Mucosa of stomach (tissue), 1 donor: Measurements from ENCODE around the gene CELA2B.
"Not testable (repeated sequence)": the region's sequence is repeated elsewhere in the genome, so short reads cannot be mapped to it uniquely, and the experiment has no call there.

Experiments
- H3K27me3 ChIP-seq: one replicate; pipeline ENCODE4 v1.7.0; 2013; ENCODE audit warnings: mild to moderate bottlenecking, low read length; ENCODE audit not compliant: control insufficient read depth, insufficient read depth
- H3K36me3 ChIP-seq: one replicate; pipeline ENCODE4 v1.7.0; 2013; ENCODE audit warnings: low read length; ENCODE audit not compliant: control insufficient read depth, insufficient read depth
- H3K4me1 ChIP-seq: one replicate; pipeline ENCODE4 v1.7.0; 2013; ENCODE audit warnings: mild to moderate bottlenecking, low read length; ENCODE audit not compliant: control insufficient read depth, insufficient read depth
- H3K4me3 ChIP-seq: one replicate; pipeline ENCODE4 v1.7.0; 2013; ENCODE audit warnings: low read length
- H3K9ac ChIP-seq: one replicate; pipeline ENCODE4 v1.7.0; 2013; ENCODE audit warnings: mild to moderate bottlenecking, low read length, moderate library complexity
- H3K9me3 ChIP-seq: one replicate; pipeline ENCODE4 v1.7.0; 2013; ENCODE audit warnings: mild to moderate bottlenecking, low read length, moderate library complexity; ENCODE audit not compliant: control insufficient read depth
- donor health status: Pancreatic carcinoma.

Gene CELA2B

DNA sequence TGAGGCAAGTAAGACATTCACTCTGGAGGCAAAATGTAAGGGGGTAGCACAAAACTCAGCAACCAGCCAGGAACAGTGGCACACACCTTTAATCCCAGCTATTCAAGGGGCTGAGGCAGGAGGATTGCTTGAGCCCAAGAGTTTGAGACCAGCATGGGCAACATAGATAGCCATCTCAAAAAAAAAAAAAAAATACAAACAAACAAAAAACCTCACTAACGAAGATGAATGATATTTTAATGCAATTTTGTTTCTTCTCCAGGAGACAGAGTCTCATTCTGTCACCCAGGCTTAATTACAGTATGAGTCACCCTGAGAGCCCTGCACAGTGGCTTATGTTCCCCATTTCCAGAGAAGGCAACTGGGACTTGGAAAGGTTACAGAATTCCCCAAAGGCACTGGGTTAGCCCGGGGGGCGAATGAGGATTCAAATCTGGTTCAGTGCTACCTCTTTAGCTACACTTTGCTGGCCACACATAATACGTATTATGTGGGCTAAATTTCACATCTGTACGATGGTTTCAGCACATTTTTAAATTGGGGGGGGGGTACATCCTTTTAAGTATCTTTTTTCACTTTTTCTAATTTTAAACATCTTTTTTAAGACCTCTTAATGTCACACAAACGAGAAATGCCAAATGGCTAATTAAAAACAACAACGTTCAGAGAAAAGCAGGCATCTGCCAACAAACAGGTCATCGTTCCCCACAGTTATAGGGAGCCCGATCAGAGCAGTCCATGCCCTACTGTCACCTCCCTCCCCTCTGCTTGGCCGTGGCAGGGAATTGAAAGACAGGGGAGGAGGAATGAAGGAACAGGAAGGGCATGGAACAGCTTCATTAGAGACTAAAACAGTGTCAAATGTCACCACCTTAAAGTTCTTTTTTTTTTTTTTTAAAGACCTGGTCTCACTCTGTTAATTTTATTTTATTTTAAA, 15.9 kb upstream of the CELA2B start:
- peaks cover 6% of the 10 kb centered on the region for H3K4me1 ChIP-seq
- H3K9ac ChIP-seq: no peak overlapping the region
- H3K4me3 ChIP-seq: no peak overlapping the region
- H3K36me3 ChIP-seq: no peaks in the 10 kb centered on the region
- no peaks in the 10 kb centered on the region for H3K9me3 ChIP-seq
- no peaks in the 10 kb centered on the region for H3K27me3 ChIP-seq

DNA sequence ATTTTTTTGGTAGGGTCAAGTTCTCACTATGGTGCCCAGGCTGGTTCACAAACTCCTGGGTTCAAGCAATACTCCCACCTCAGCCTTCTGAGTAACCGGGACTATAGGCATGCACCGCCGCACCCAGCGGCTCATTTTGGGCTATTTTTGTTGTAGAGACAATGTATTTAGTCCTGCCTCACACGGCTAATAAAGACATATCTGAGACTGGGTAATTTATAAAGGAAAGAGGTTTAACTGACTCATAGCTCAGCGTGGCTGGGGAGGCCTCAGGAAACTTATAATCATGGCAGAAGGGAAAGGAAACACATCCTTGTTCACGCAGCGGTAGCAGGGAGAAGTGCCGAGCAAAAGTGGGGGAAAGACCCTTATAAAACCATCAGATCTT, 15.2 kb upstream of the CELA2B start:
- no peaks in the 10 kb centered on the region for H3K36me3 ChIP-seq
- peaks cover 6% of the 10 kb centered on the region for H3K4me1 ChIP-seq
- H3K27me3 ChIP-seq: no peaks in the 10 kb centered on the region
- H3K4me3 ChIP-seq: no peak overlapping the region
- H3K9ac ChIP-seq: no peak overlapping the region
- H3K9me3 ChIP-seq: no peaks in the 10 kb centered on the region

DNA sequence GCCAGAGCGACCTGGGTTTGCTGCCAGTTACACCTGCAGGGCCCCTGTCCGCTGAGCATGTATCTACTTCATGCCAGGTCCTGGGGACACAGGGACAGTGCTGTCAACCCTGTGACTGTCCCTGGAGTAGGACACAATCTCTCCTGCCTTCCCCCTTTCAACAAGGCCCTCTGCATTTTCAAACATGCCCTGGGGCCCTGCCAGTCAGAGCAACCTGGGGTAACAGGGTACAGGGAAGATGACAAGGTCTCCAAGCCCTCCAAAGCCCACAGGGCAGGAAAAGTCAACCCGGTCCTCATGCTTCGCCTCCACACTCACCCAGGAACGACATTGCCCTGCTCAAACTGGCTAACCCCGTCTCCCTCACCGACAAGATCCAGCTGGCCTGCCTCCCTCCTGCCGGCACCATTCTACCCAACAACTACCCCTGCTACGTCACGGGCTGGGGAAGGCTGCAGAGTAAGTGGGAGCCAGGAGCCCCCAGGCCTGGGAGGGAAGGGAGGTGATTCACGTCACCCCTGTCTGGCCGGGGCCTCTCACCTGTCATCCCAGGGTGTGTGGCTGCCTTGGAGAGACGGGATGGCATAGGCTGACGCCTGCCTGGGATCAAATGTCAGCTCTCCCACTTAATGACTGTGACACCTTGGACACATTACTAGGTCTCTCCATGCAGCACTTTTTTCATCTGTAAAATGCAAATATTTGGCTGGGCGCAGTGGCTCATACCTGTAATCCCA, 12.7 kb upstream of the CELA2B start:
- not testable (repeated sequence) for H3K27me3 ChIP-seq, H3K9me3 ChIP-seq, H3K36me3 ChIP-seq, H3K4me1 ChIP-seq, H3K4me3 ChIP-seq, H3K9ac ChIP-seq

DNA sequence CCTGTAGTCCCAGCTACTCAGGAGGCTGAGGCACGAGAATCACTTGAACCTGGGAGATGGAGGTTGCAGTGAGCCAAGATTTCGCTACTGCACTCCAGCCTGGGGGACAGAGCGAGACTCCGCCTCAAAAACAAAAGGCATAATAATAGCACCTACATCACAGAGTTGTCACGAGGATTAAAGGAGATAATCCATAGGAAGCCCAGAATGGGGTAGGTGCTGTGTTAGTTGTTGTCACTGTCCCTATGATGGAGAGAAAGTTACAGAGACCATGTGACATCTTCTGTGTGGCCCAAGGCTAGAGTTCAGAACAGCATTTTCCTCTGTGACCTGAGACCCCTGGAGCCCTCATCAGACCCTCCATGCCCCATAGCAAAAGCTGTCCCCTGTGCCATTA, 12.0 kb upstream of the CELA2B start:
- not testable (repeated sequence) for H3K27me3 ChIP-seq, H3K4me1 ChIP-seq, H3K9me3 ChIP-seq, H3K4me3 ChIP-seq, H3K36me3 ChIP-seq, H3K9ac ChIP-seq

DNA sequence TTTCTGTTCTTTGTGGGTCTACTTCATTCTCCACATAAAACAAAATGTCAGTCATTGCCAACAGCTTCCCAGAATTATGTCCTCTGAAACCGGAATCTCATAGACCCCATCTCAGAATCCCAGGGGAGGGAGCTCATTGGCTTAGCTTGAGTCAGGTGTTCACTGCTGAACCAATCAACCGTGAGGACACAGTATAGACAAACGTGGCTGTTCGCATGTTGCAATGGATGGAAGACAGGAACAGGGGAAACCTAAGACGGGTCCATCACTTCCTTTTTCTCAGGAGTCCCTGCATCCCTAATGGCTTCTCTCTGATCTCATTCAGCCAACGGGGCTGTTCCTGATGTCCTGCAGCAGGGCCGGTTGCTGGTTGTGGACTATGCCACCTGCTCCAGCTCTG, 10.2 kb upstream of the CELA2B start:
- no peaks in the 10 kb centered on the region for H3K4me1 ChIP-seq
- no peak overlapping the region for H3K4me3 ChIP-seq
- H3K9ac ChIP-seq: no peak overlapping the region

DNA sequence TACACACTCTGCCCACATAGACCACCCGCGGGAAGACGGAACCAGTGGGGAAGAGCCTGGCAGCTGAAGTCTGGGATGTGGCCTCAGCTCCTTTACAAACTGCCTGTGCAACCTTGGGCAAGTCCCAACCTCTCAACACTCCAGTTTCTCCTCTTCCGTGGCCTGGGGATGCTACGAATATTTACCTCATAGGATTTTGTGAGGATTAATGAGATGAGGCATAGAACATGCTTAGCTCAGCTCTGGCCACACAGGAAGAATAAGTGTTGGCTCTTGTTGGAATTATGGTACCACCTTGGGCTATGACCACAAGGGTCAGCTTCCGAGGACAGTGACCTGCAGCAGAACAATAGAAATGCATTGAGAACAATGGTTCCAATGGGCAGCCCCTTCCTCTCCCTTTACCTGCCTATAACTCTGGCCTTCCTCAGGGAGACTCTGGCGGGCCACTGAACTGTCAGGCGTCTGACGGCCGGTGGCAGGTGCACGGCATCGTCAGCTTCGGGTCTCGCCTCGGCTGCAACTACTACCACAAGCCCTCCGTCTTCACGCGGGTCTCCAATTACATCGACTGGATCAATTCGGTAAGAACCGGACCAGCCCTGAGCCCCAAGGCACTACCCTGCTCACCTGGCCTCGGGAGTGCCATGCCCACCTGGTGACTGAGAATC, 8.8 kb upstream of the CELA2B start:
- H3K27me3 ChIP-seq, H3K4me1 ChIP-seq, H3K36me3 ChIP-seq: not testable (repeated sequence)

More for the DNA sequence above, 10.2 kb upstream of the CELA2B start:
- Histone ChIP-seq H3K9me3 (no peaks in the 10 kb centered on the region), H3K27me3 (no peaks in the 10 kb centered on the region), H3K36me3 (no peaks in the 10 kb centered on the region)

DNA sequence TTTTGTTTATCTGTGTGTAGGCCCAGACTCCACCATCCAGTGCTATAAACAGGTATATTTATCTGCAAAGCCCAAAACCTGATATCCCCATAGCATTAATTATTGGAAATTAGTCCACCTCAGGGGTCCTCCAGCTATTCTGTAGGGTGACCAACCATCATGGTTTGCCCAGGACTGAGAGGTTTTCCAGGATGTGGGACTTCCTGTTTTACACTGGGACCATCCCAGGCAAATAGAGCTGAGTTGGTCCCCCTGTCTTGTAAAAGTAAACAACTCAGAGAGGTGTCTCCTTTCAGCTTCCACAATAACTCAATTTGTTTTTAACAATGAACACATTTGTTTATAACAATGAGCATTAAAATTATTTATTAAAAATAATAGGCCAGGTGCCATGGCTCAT, 7.8 kb upstream of the CELA2B start:
- H3K4me3 ChIP-seq: no peak overlapping the region
- no peaks in the 10 kb centered on the region for H3K4me1 ChIP-seq
- no peaks in the 10 kb centered on the region for H3K9me3 ChIP-seq
- H3K9ac ChIP-seq: no peak overlapping the region
- no peaks in the 10 kb centered on the region for H3K36me3 ChIP-seq
- no peaks in the 10 kb centered on the region for H3K27me3 ChIP-seq

More for the DNA sequence above, 8.8 kb upstream of the CELA2B start:
- not testable (repeated sequence) for H3K9ac ChIP-seq, H3K4me3 ChIP-seq, H3K9me3 ChIP-seq

DNA sequence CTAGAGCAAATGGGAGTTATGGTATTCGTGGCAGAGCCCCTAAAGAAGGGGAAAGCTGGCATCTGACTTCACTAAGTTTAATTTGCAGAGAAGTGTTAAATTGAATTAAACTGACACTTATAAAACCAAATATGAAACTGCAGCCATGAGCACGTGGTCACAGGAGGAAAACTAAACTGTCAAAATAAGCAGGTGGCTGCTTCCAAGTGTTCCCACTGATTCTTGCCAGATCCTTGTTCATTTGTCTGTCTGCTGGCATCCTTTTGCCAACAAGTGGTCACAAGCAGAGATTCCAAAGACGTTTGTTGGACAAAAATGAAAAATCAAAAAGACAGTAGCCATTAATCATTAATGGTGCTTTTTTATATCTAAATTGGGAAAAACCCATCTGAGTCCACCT, 6.5 kb upstream of the CELA2B start:
- Histone ChIP-seq H3K36me3 (no peaks in the 10 kb centered on the region), H3K9ac (no peak overlapping the region), H3K9me3 (no peaks in the 10 kb centered on the region), H3K27me3 (no peaks in the 10 kb centered on the region), H3K4me1 (no peaks in the 10 kb centered on the region), H3K4me3 (no peak overlapping the region)

DNA sequence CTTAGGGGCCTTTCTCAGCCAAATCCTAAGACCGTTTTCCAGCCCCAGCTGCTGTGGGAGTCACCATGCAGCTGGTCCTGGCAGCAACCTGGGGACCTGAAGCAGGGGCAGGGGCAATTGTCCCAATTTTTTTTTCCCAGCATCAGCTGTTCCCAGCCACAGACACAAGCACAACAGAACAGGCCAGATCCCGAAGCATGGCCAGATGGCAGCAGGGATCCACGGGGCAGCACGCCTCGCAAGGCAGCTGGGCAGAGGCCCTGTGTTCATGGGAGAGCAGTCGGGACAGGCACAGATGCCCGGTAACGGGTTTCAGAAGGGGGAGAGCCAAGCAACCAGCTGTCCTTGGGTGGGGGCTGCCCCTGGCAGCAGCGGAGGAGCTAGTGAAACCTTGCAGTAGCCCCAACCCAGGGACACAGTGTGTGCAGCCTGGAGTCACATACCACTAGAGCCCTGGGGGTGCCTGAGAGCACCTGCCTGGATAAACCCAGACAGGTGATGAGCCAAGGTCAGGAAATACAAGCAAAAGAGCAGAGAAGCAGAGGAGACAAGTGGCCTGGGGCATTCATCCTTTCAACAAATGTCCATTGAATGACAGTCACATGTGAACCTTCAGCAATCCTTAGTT, 6.0 kb upstream of the CELA2B start:
- not testable (repeated sequence) for H3K36me3 ChIP-seq, H3K9me3 ChIP-seq, H3K27me3 ChIP-seq, H3K9ac ChIP-seq, H3K4me3 ChIP-seq, H3K4me1 ChIP-seq

DNA sequence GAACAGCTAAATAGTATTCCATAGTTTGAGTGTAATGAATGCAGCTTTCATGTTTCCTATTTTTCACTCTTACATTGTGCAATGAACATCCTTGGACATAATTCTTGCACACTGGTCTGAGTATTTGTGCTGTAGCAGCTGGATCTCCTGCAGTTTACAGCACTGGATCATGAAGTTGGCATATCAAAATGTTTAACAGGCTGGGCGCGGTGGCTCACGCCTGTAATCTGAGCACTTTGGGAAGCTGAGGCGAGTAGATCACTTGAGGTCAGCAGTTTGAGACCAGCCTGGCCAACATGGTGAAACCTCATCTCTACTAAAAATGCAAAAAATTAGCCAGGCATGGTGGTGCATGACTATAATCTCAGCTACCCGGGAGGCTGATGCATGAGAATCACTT, 4.8 kb upstream of the CELA2B start:
- H3K36me3 ChIP-seq, H3K4me3 ChIP-seq, H3K27me3 ChIP-seq, H3K9me3 ChIP-seq, H3K4me1 ChIP-seq, H3K9ac ChIP-seq: not testable (repeated sequence)

DNA sequence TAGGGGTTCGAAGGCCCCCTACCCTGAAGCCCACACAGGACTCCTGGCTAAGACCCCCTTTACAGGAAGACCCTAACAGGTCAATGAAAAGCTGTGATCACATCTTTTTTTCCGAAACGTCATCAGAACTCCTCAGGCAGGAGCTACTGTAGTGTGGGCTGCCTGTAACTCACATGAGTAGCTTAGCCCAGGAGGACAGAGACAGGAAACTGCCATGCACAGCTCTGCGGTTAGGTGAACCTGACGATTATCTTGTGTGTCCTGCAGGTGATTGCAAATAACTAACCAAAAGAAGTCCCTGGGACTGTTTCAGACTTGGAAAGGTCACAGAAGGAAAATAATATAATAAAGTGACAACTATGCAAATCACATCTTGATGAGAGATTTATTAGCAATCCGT, 4.2 kb upstream of the CELA2B start:
- not testable (repeated sequence) for H3K9me3 ChIP-seq, H3K4me3 ChIP-seq, H3K9ac ChIP-seq, H3K27me3 ChIP-seq, H3K4me1 ChIP-seq, H3K36me3 ChIP-seq

DNA sequence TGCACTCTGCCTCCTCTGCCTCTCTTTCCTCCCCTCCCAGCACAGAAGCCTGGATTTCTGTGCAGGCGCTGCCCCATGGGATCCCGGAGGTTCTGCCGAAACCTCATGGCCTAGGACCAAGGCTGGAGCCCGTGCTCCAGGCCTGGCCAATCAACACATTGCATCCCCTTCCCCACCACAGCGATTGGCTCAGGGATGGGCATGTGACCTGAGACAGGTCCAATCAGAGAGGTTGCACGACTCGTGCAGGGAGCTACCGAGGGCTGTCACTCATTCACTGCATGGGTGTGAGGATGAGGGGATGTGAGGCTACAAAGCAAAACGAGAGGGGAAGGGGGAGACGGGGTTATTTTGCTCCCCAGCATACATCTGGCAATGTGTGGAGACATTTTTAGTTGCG, 3.3 kb upstream of the CELA2B start:
- Histone ChIP-seq H3K4me3 (no peak overlapping the region), H3K9ac (no peak overlapping the region), H3K36me3 (no peaks in the 10 kb centered on the region)

More for the DNA sequence above, 3.3 kb upstream of the CELA2B start:
- Histone ChIP-seq H3K4me1 (no peaks in the 10 kb centered on the region), H3K27me3 (no peaks in the 10 kb centered on the region), H3K9me3 (no peaks in the 10 kb centered on the region)
